ENCODE data around the gene BSCL2.

DNA sequence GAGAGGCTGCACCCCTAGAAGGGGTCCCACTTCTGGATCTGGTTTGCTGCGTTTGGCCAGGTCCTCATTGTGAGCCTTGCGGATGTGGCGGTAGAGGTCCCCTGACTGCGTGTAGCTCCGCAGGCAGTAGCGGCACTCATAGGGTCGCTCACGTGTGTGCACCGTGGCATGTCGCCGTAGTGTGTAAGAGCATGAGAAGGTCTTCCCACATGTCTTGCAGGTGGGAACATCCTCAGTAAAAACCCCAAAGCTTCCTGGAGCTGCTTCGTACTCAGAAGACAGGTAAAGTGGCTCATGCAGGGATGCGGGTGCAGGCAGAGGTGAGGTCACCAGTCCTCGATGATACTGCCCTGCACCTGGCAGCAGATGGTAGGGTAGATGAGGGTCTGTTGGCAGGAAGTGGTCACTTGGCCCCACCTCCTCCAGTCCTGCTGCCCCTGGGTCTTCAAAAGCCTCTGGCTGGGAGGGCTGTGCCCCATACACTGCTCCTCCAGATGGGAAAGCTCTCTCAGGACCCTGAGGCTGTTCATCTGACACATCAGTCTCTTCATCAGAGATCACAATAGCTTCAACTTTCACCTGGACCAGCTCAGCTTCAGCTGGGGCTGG is 45.1 kb upstream of the BSCL2 start:
- no peak for TF ChIP-seq SNAI2 (CRISPR knock-in tag; IDR thresholded peaks at IDR 0.05)
- TF ChIP-seq ISL1 (CRISPR knock-in tag; IDR thresholded peaks at IDR 0.05) = no peak
- no peak for TF ChIP-seq ZNF70 (CRISPR knock-in tag; IDR thresholded peaks at IDR 0.05)
- TF ChIP-seq ZC3H10 (CRISPR knock-in tag; IDR thresholded peaks at IDR 0.05) = no peak
- no peak for TF ChIP-seq ZFP30 (CRISPR knock-in tag; IDR thresholded peaks at IDR 0.05)
- TF ChIP-seq GLIS3 (CRISPR knock-in tag; IDR thresholded peaks at IDR 0.05) = no peak
- no peak for TF ChIP-seq PPARA (CRISPR knock-in tag; IDR thresholded peaks at IDR 0.05; ENCODE audit: borderline replicate concordance)
- TF ChIP-seq ARNTL (CRISPR knock-in tag; IDR thresholded peaks at IDR 0.05; ENCODE audit: borderline replicate concordance, low read depth) = no peak
- TF ChIP-seq ZNF8 (CRISPR knock-in tag; IDR thresholded peaks at IDR 0.05) = no peak
- TF ChIP-seq, protein P1, sequence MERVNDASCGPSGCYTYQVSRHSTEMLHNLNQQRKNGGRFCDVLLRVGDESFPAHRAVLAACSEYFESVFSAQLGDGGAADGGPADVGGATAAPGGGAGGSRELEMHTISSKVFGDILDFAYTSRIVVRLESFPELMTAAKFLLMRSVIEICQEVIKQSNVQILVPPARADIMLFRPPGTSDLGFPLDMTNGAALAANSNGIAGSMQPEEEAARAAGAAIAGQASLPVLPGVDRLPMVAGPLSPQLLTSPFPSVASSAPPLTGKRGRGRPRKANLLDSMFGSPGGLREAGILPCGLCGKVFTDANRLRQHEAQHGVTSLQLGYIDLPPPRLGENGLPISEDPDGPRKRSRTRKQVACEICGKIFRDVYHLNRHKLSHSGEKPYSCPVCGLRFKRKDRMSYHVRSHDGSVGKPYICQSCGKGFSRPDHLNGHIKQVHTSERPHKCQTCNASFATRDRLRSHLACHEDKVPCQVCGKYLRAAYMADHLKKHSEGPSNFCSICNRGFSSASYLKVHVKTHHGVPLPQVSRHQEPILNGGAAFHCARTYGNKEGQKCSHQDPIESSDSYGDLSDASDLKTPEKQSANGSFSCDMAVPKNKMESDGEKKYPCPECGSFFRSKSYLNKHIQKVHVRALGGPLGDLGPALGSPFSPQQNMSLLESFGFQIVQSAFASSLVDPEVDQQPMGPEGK (CRISPR knock-in tag; IDR thresholded peaks at IDR 0.05; ENCODE audit: borderline replicate concordance) = no peak
